Epithelial cell of proximal tubule (primary cell): ENCODE data around the gene ARFIP1. TPM values are rescaled to one million over a fixed set of nuclear protein-coding genes. Genes with fewer than 3 reads are reported as not detected.

ENCODE experiments used
- DNase-seq: peaks from one replicate; pipeline ENCODE4 v3.0.0-alpha.2; 2011; ENCODE audit warnings: low read depth
- H3K4me3 ChIP-seq: 2 replicates; pipeline ENCODE4 v1.5.1; 2011; ENCODE audit warnings: low read depth, mild to moderate bottlenecking, low read length
- CTCF ChIP-seq: conservative IDR thresholded peaks from 2 replicates; pipeline ENCODE4 v1.5.1; 2012; ENCODE audit warnings: low read depth, mild to moderate bottlenecking, low read length
- total RNA-seq: library from RNA; depleted of rRNA; stranded (reverse); fragments of >200 nt; gene quantifications from 2 replicates; pipeline ENCODE4 v1.2.3, GENCODE V29; 2015

ARFIP1 gene
- total RNA-seq, 1 donor from 2014 or later: 29.1 TPM

GRCh38 chr4:152819026-152819645 lies 39.4 kb downstream of the ARFIP1 start:
- no peak for DNase-seq
- no peak for TF ChIP-seq CTCF

GRCh38 chr4:152820073-152820472 lies 40.3 kb downstream of the ARFIP1 start:
- TF ChIP-seq CTCF: peak; percentile 19

More at GRCh38 chr4:152819026-152819645, 39.4 kb downstream of the ARFIP1 start:
- no peak overlapping the region for H3K4me3 ChIP-seq

GRCh38 chr4:152822323-152822722 lies 42.6 kb downstream of the ARFIP1 start:
- H3K4me3 ChIP-seq: no peak overlapping the region
- no peak for TF ChIP-seq CTCF
- DNase-seq: no peak

More at GRCh38 chr4:152820073-152820472, 40.3 kb downstream of the ARFIP1 start:
- DNase-seq: no peak
- no peak overlapping the region for H3K4me3 ChIP-seq

- no peak overlapping the region for H3K4me3 ChIP-seq
- no peak for DNase-seq
- no peak for TF ChIP-seq CTCF
Observed at GRCh38 chr4:152824561-152824960, 44.8 kb downstream of the ARFIP1 start.

- H3K4me3 ChIP-seq: no peak overlapping the region
- DNase-seq: no peak
- TF ChIP-seq CTCF: no peak
Observed at GRCh38 chr4:152825336-152825735, 45.6 kb downstream of the ARFIP1 start.

- DNase-seq: no peak
- TF ChIP-seq CTCF: no peak
- H3K4me3 ChIP-seq: no peak overlapping the region
Observed at GRCh38 chr4:152828122-152828521, 48.4 kb downstream of the ARFIP1 start.

GRCh38 chr4:152831416-152831815 lies 51.7 kb downstream of the ARFIP1 start:
- DNase-seq: no peak
- no peak for TF ChIP-seq CTCF
- H3K4me3 ChIP-seq: no peak overlapping the region
